ENCODE measurements around the gene TMEM258.

TMEM258 gene

GRCh38 chr11:61776561-61777075, 15.8 kb downstream of the TMEM258 start:
- no peak overlapping the region for H3K27ac ChIP-seq (ENCODE audit: insufficient read depth, low read depth, low read length, poor library complexity, severe bottlenecking)
- H3K27me3 ChIP-seq (ENCODE audit: control insufficient read depth, insufficient read depth, low read length, poor library complexity, severe bottlenecking): no peaks in the 10 kb centered on the region
- H3K9me3 ChIP-seq (ENCODE audit: control insufficient read depth, low read length): no peaks in the 10 kb centered on the region
- no peaks in the 10 kb centered on the region for H3K36me3 ChIP-seq (ENCODE audit: control insufficient read depth, insufficient read depth, low read length)
- no peak overlapping the region for H3K4me3 ChIP-seq (ENCODE audit: insufficient read depth, low read depth, low read length)
- WGBS, 2 experiments: 81 to 87% methylated on average over 9 of the region's 9 CpGs
- peaks cover 11% of the 10 kb centered on the region for H3K4me1 ChIP-seq (ENCODE audit: control insufficient read depth, insufficient read depth, low read length)

GRCh38 chr11:61775606-61776554, 16.5 kb downstream of the TMEM258 start:
- no peaks in the 10 kb centered on the region for H3K27me3 ChIP-seq (ENCODE audit: control insufficient read depth, insufficient read depth, low read length, poor library complexity, severe bottlenecking)
- H3K4me1 ChIP-seq (ENCODE audit: control insufficient read depth, insufficient read depth, low read length): peaks cover 11% of the 10 kb centered on the region
- no peaks in the 10 kb centered on the region for H3K9me3 ChIP-seq (ENCODE audit: control insufficient read depth, low read length)
- H3K36me3 ChIP-seq (ENCODE audit: control insufficient read depth, insufficient read depth, low read length): no peaks in the 10 kb centered on the region
- H3K4me3 ChIP-seq (ENCODE audit: insufficient read depth, low read depth, low read length): no peak overlapping the region
- H3K27ac ChIP-seq (ENCODE audit: insufficient read depth, low read depth, low read length, poor library complexity, severe bottlenecking): no peak overlapping the region
- 93% methylated on average over 20 of the region's 20 CpGs for WGBS, 2 experiments

GRCh38 chr11:61775106-61775505, 17.3 kb downstream of the TMEM258 start:
- H3K27me3 ChIP-seq (ENCODE audit: control insufficient read depth, insufficient read depth, low read length, poor library complexity, severe bottlenecking): no peaks in the 10 kb centered on the region
- H3K9me3 ChIP-seq (ENCODE audit: control insufficient read depth, low read length): no peaks in the 10 kb centered on the region
- 91 to 95% methylated on average over 6 of the region's 6 CpGs for WGBS, 2 experiments
- no peak overlapping the region for H3K27ac ChIP-seq (ENCODE audit: insufficient read depth, low read depth, low read length, poor library complexity, severe bottlenecking)
- H3K4me3 ChIP-seq (ENCODE audit: insufficient read depth, low read depth, low read length): no peak overlapping the region
- peaks cover 11% of the 10 kb centered on the region for H3K4me1 ChIP-seq (ENCODE audit: control insufficient read depth, insufficient read depth, low read length)
- H3K36me3 ChIP-seq (ENCODE audit: control insufficient read depth, insufficient read depth, low read length): no peaks in the 10 kb centered on the region

GRCh38 chr11:61774411-61774810, 18.0 kb downstream of the TMEM258 start:
- Histone ChIP-seq H3K27ac (ENCODE audit: insufficient read depth, low read depth, low read length, poor library complexity, severe bottlenecking) (no peak overlapping the region), H3K9me3 (ENCODE audit: control insufficient read depth, low read length) (no peaks in the 10 kb centered on the region), H3K4me3 (ENCODE audit: insufficient read depth, low read depth, low read length) (no peak overlapping the region), H3K4me1 (ENCODE audit: control insufficient read depth, insufficient read depth, low read length) (peaks cover 17% of the 10 kb centered on the region), H3K27me3 (ENCODE audit: control insufficient read depth, insufficient read depth, low read length, poor library complexity, severe bottlenecking) (no peaks in the 10 kb centered on the region), H3K36me3 (ENCODE audit: control insufficient read depth, insufficient read depth, low read length) (no peaks in the 10 kb centered on the region)
- WGBS, 2 experiments: 87 to 92% methylated on average over 12 of the region's 12 CpGs

- 95% methylated on average over 18 of the region's 18 CpGs for WGBS, 2 experiments
- no peaks in the 10 kb centered on the region for H3K36me3 ChIP-seq (ENCODE audit: control insufficient read depth, insufficient read depth, low read length)
- peaks cover 23% of the 10 kb centered on the region for H3K4me1 ChIP-seq (ENCODE audit: control insufficient read depth, insufficient read depth, low read length)
- H3K27ac ChIP-seq (ENCODE audit: insufficient read depth, low read depth, low read length, poor library complexity, severe bottlenecking): no peak overlapping the region
- no peaks in the 10 kb centered on the region for H3K9me3 ChIP-seq (ENCODE audit: control insufficient read depth, low read length)
- no peak overlapping the region for H3K4me3 ChIP-seq (ENCODE audit: insufficient read depth, low read depth, low read length)
- H3K27me3 ChIP-seq (ENCODE audit: control insufficient read depth, insufficient read depth, low read length, poor library complexity, severe bottlenecking): no peaks in the 10 kb centered on the region
Observed at GRCh38 chr11:61773809-61774208, 18.6 kb downstream of the TMEM258 start.

- H3K4me1 ChIP-seq (ENCODE audit: control insufficient read depth, insufficient read depth, low read length): peaks cover 23% of the 10 kb centered on the region
- H3K36me3 ChIP-seq (ENCODE audit: control insufficient read depth, insufficient read depth, low read length): no peaks in the 10 kb centered on the region
- 66 to 76% methylated on average over 10 of the region's 10 CpGs for WGBS, 2 experiments
- H3K27me3 ChIP-seq (ENCODE audit: control insufficient read depth, insufficient read depth, low read length, poor library complexity, severe bottlenecking): no peaks in the 10 kb centered on the region
- no peaks in the 10 kb centered on the region for H3K9me3 ChIP-seq (ENCODE audit: control insufficient read depth, low read length)
- H3K4me3 ChIP-seq (ENCODE audit: insufficient read depth, low read depth, low read length): no peak overlapping the region
- no peak overlapping the region for H3K27ac ChIP-seq (ENCODE audit: insufficient read depth, low read depth, low read length, poor library complexity, severe bottlenecking)
Observed at GRCh38 chr11:61773356-61773755, 19.0 kb downstream of the TMEM258 start.

DNA sequence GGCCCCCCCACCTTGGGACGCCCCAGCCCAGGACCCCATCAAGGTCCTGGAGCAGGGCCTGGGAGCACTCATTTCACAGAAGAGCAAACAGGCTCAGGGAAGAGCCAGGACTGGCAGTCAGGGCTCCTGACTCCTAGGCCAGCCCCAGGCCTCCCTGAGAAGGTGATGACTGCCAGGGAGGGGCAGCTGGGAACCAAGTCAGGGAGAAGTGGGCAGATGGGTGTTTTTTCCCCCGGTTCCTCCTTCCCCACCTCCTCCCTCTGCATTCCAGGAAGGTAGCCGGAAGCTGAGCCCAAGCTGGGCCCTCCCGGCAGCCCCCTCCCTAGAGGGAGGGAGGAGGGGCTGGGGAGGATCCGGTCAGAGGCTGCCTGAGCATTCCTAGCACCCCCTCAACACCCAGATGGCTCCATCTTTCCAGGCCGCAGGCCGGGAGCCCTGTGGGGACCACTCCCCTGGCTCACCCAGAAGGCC, 20.4 kb downstream of the TMEM258 start:
- Histone ChIP-seq H3K9me3 (ENCODE audit: control insufficient read depth, low read length) (no peaks in the 10 kb centered on the region), H3K4me1 (ENCODE audit: control insufficient read depth, insufficient read depth, low read length) (peaks cover 23% of the 10 kb centered on the region), H3K27ac (ENCODE audit: insufficient read depth, low read depth, low read length, poor library complexity, severe bottlenecking) (no peak overlapping the region), H3K27me3 (ENCODE audit: control insufficient read depth, insufficient read depth, low read length, poor library complexity, severe bottlenecking) (no peaks in the 10 kb centered on the region), H3K36me3 (ENCODE audit: control insufficient read depth, insufficient read depth, low read length) (no peaks in the 10 kb centered on the region), H3K4me3 (ENCODE audit: insufficient read depth, low read depth, low read length) (no peak overlapping the region)
- WGBS, 2 experiments: 54 to 62% methylated on average over 6 of the region's 7 CpGs

DNA sequence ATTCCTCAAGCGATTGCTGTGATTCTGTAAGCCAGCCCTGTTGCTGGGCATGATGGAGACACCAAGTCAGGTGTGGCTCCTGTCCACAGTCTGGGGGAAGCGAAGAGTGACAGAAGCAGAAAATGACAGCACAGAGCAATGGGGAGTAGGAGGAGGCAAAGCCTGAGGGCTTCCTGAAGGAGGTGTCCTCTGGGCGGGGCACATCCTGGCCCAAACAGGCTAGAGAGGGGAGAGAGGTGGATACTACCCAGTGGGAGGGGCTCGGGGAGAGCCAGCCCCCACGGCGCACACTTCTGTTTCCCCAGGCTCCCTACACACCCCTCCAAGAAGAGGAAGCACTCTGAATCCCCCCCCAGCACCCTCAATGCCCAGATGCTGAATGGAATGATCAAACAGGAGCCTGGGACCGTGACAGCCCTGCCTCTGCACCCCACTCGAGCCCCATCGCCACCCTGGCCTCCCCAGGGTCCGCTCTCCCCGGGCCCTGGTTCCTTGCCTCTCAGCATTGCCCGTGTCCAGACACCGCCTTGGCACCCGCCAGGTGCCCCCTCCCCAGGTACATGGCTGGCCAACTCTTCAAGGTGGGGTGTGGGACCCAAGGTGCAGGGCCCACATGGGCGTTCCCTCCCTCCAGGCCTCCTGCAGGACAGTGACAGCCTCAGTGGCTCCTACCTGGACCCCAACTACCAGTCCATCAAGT, 21.1 kb downstream of the TMEM258 start:
- Histone ChIP-seq H3K4me3 (ENCODE audit: insufficient read depth, low read depth, low read length) (no peak overlapping the region), H3K36me3 (ENCODE audit: control insufficient read depth, insufficient read depth, low read length) (no peaks in the 10 kb centered on the region), H3K9me3 (ENCODE audit: control insufficient read depth, low read length) (no peaks in the 10 kb centered on the region), H3K27ac (ENCODE audit: insufficient read depth, low read depth, low read length, poor library complexity, severe bottlenecking) (no peak overlapping the region), H3K4me1 (ENCODE audit: control insufficient read depth, insufficient read depth, low read length) (peaks cover 23% of the 10 kb centered on the region), H3K27me3 (ENCODE audit: control insufficient read depth, insufficient read depth, low read length, poor library complexity, severe bottlenecking) (no peaks in the 10 kb centered on the region)
- 90 to 91% methylated on average over 15 of the region's 15 CpGs for WGBS, 2 experiments

GRCh38 chr11:61769946-61770683, 22.3 kb downstream of the TMEM258 start:
- H3K4me1 ChIP-seq (ENCODE audit: control insufficient read depth, insufficient read depth, low read length): peaks cover 34% of the 10 kb centered on the region
- no peaks in the 10 kb centered on the region for H3K36me3 ChIP-seq (ENCODE audit: control insufficient read depth, insufficient read depth, low read length)
- H3K9me3 ChIP-seq (ENCODE audit: control insufficient read depth, low read length): no peaks in the 10 kb centered on the region
- WGBS, 2 experiments: 90 to 94% methylated on average over 19 of the region's 20 CpGs
- H3K27me3 ChIP-seq (ENCODE audit: control insufficient read depth, insufficient read depth, low read length, poor library complexity, severe bottlenecking): no peaks in the 10 kb centered on the region
- no peak overlapping the region for H3K27ac ChIP-seq (ENCODE audit: insufficient read depth, low read depth, low read length, poor library complexity, severe bottlenecking)
- H3K4me3 ChIP-seq (ENCODE audit: insufficient read depth, low read depth, low read length): no peak overlapping the region
